Heart left ventricle (tissue), 16 donors: ENCODE results near the gene KLF15. TPM values are rescaled to one million over a fixed set of nuclear protein-coding genes. Genes with fewer than 3 reads are reported as not detected.

Experiments used
- ATAC-seq, 4 donors: fragments of 200-7000 bp; cut with Tn5 transposase; one replicate each; pipeline ENCODE4 v1.9.1; 2020 to 2022; ENCODE audit warnings: moderate library complexity in 4 of 4, mild to moderate bottlenecking in 3 of 4, moderate number of reproducible peaks in 1 of 4
- DNase-seq, 5 donors: peaks; one replicate each; pipeline ENCODE4 v3.0.0-alpha.2; 2020
- H3K27ac ChIP-seq, 12 donors: fragments of 200-600 bp; sonication (generic) in 4 of 12; one replicate each; pipeline versions ENCODE4 v1.5.0 to v1.8.0; 2016 to 2022; ENCODE audit warnings: mild to moderate bottlenecking in 2 of 12
- H3K27me3 ChIP-seq, 9 donors: fragments of 200-600 bp; sonication (generic) in 2 of 9; one replicate each; pipeline versions ENCODE4 v1.5.1 to v1.8.0; 2016 to 2022; ENCODE audit warnings: mild to moderate bottlenecking in 3 of 9
- H3K36me3 ChIP-seq, 9 donors: fragments of 200-600 bp; sonication (generic) in 2 of 9; one replicate each; pipeline versions ENCODE4 v1.5.0 to v1.8.0; 2018 to 2022; ENCODE audit warnings: mild to moderate bottlenecking in 2 of 9
- H3K4me1 ChIP-seq, 12 donors: fragments of 200-600 bp; sonication (generic) in 4 of 12; one replicate each; pipeline versions ENCODE4 v1.5.0 to v1.8.0; 2016 to 2022; ENCODE audit warnings: mild to moderate bottlenecking in 3 of 12
- H3K4me3 ChIP-seq, 12 donors: fragments of 200-600 bp; sonication (generic) in 4 of 12; one replicate each; pipeline versions ENCODE4 v1.5.0 to v1.8.0; 2017 to 2022; ENCODE audit warnings: mild to moderate bottlenecking in 9 of 12, moderate library complexity in 4 of 12
- H3K9me3 ChIP-seq, 12 donors: fragments of 200-600 bp; sonication (generic) in 4 of 12; one replicate each; pipeline versions ENCODE4 v1.5.0 to v1.8.0; 2016 to 2022; ENCODE audit warnings: mild to moderate bottlenecking in 1 of 12
- CTCF ChIP-seq, 12 donors: fragments of 200-600 bp; sonication (generic) in 4 of 12; IDR thresholded peaks; one replicate each; pipeline versions ENCODE4 v1.5.0 to v1.8.0; 2018 to 2022; ENCODE audit warnings: antibody characterized with exemption in 12 of 12, mild to moderate bottlenecking in 5 of 12
- POLR2A ChIP-seq, 2 donors: fragments of 450-650 bp; IDR thresholded peaks; one replicate each; pipeline ENCODE4 v1.6.1; 2017; ENCODE audit warnings: antibody characterized with exemption in 2 of 2, mild to moderate bottlenecking in 2 of 2, moderate library complexity in 2 of 2
- WGBS, 4 donors: extraction: QIAGEN DNeasy Blood & Tissue Kit in 2 of 4; methylation state at CpG; one replicate each; pipeline versions ENCODE4 v1.1.5 to v1.1.7; 2013 to 2018; 5-methylcytosine and 5-hydroxymethylcytosine counted together
- intact Hi-C, 10 donors: fragments of 100-400 bp; cut with DNase I; formaldehyde crosslinking; loops; one replicate each; pipeline versions ENCODE4 v1.11.1 to v1.14.2; 2022
- polyA plus RNA-seq, 2 donors: library from polyadenylated mRNA; stranded (reverse); fragments of 200-250 nt; gene quantifications; one replicate each; pipeline ENCODE4 v1.2.3, GENCODE V29; 2013
- total RNA-seq, 9 donors: library from RNA; depleted of rRNA in 2 of 9; stranded (reverse); fragments of >200 nt in 2 of 9; fragmentation: NEBNext Ultra II Directional in 3 of 9; extraction: Animal tissue kit (Norgen Biotek cat#: 25700) in 3 of 9; gene quantifications; one replicate each; pipeline versions ENCODE4 v1.1.0 to v1.2.4, GENCODE V29; 2016 to 2023
- donor health status: ischemic (EF 13 %, LVEDD 7.1; RV severe dilation, severe dysfunction).
- donor health status: healthy with polysubstance abuse.
- donor health status: DM: no; HTN: yes; CAD: no.
- donor health status: DM: no; HTN: no; CAD: no.
- donor health status: ischemic (EF 25% LVEDD 6.9; RV normal size, moderate dysfunction).
- donor health status: ischemic (EF 25% LVEDD 5.7; RV mildly dilated, moderate dysfunction).
- donor health status: healthy.
- donor health status: DM: yes; HTN: yes; CAD: no.
- donor health status: ischemic (EF 35%, LVEDD 5.7; RV mildly dilated, moderate dysfunction).
- donor health status: nonischemic (EF 11% LVEDD 7.7; RV severe dilation, severe dysfunction).
- donor health status: DM: yes; HTN: yes; CAD: no.
- donor health status: PGD.
- donor health status: ischemic (EF 29% LVEDD 5.4; RV normal size, mild dysfunction).
- donor health status: nonischemic (EF 23%, LVEDD 6.1; RV moderate dilation, normal function).

The KLF15 gene
- total and polyA plus RNA-seq, 11 donors = 10.5 to 85.8 (median 35.9) TPM

- ATAC-seq = no peak
- Histone ChIP-seq H3K27ac (no peak overlapping the region), H3K9me3 (peaks cover 0 to 7% (median 0%) of the 10 kb centered on the region in 12 donors), H3K36me3 (no peaks in the 10 kb centered on the region), H3K4me3 (no peak overlapping the region), H3K27me3 (no peaks in the 10 kb centered on the region), H3K4me1 (peaks cover 0 to 5% (median 0%) of the 10 kb centered on the region in 12 donors)
- no peak for DNase-seq
- WGBS, 4 donors = 80 to 92% (median 87%) methylated on average over 4 of the region's 4 CpGs
- intact Hi-C loops = no loop called here
- TF ChIP-seq POLR2A (IDR thresholded peaks at IDR 0.05) (no peak), CTCF (IDR thresholded peaks at IDR 0.05) (no peak)
These were observed 61.7 kb downstream of the KLF15 start for GRCh38 chr3:126295407-126295939.

GRCh38 chr3:126294211-126294808, 62.9 kb downstream of the KLF15 start:
- H3K27ac ChIP-seq = peak overlapping the region in 11 of 12 donors; percentile 35 to 77 (median 60)

GRCh38 chr3:126293370-126294082, 63.7 kb downstream of the KLF15 start:
- Histone ChIP-seq H3K9me3 (peaks cover 0 to 2% (median 0%) of the 10 kb centered on the region in 12 donors), H3K27me3 (peaks cover 0 to 8% (median 0%) of the 10 kb centered on the region in 9 donors), H3K27ac (peak overlapping the region in 11 of 12 donors; percentile 35 to 77 (median 60)), H3K4me3 (no peak overlapping the region), H3K36me3 (no peaks in the 10 kb centered on the region), H3K4me1 (peaks cover 0 to 5% (median 0%) of the 10 kb centered on the region in 12 donors)
- intact Hi-C loops = loop anchor here in 1 of 10 donors (5.0 kb wide), 1 partner anchor 49 kb away; no protein-coding TSS in a partner anchor
- ATAC-seq (peak; percentile 39 to 92 (median 86)), DNase-seq (peak in 3 of 5 donors; percentile 65 to 74 (median 70))
- WGBS, 4 donors = 50 to 59% (median 51%) methylated on average over 17 of the region's 17 CpGs
- TF ChIP-seq CTCF (IDR thresholded peaks at IDR 0.05) = no peak
- TF ChIP-seq POLR2A (IDR thresholded peaks at IDR 0.05) = no peak

More at GRCh38 chr3:126294211-126294808, 62.9 kb downstream of the KLF15 start:
- no peak for TF ChIP-seq CTCF (IDR thresholded peaks at IDR 0.05)
- no peak for TF ChIP-seq POLR2A (IDR thresholded peaks at IDR 0.05)
- peaks cover 0 to 7% (median 0%) of the 10 kb centered on the region in 12 donors for H3K9me3 ChIP-seq
- intact Hi-C loops = loop anchor here in 1 of 10 donors (5.0 kb wide), 1 partner anchor 48 kb away; no protein-coding TSS in a partner anchor
- no peak for ATAC-seq
- peaks cover 0 to 5% (median 0%) of the 10 kb centered on the region in 12 donors for H3K4me1 ChIP-seq
- no peak overlapping the region for H3K4me3 ChIP-seq
- WGBS, 4 donors = 78 to 86% (median 80%) methylated on average over 10 of the region's 10 CpGs
- no peak for DNase-seq
- H3K36me3 ChIP-seq = no peaks in the 10 kb centered on the region
- peaks cover 0 to 7% (median 0%) of the 10 kb centered on the region in 9 donors for H3K27me3 ChIP-seq

Other genes with a start within 250 kb of the KLF15 start
- gene ALDH1L1, start 176.8 kb downstream of the KLF15 start, total RNA-seq = 10 to 100 TPM; 26.9 to 74.1 (median 29.4) TPM
- gene ALDH1L1, start 176.8 kb downstream of the KLF15 start, polyA plus RNA-seq = 10 to 100 TPM; 13.4 to 27.2 TPM
- not detected for gene CFAP100, start 37.5 kb upstream of the KLF15 start, total RNA-seq
- not detected for gene CFAP100, start 37.5 kb upstream of the KLF15 start, polyA plus RNA-seq
- gene ZXDC, start 118.5 kb upstream of the KLF15 start, total RNA-seq = 10 to 100 TPM; 15.4 to 40.3 (median 20.2) TPM
- 10 to 100 TPM in 1 of 2 donors, 1 to 10 TPM in 1; 8.7 to 10.9 TPM for gene ZXDC, start 118.5 kb upstream of the KLF15 start, polyA plus RNA-seq
- gene UROC1, start 160.4 kb upstream of the KLF15 start, total RNA-seq = not detected
- not detected for gene UROC1, start 160.4 kb upstream of the KLF15 start, polyA plus RNA-seq
- 1 to 10 TPM in 1 of 9 donors, under 1 TPM in 7, not detected in 1; 0.30 to 2.3 (median 0.48) TPM for gene CHST13, start 166.7 kb upstream of the KLF15 start, total RNA-seq
- gene CHST13, start 166.7 kb upstream of the KLF15 start, polyA plus RNA-seq = under 1 TPM; 0.07 to 0.15 TPM
- gene C3orf22, start 201.5 kb upstream of the KLF15 start, total RNA-seq = not detected
- gene C3orf22, start 201.5 kb upstream of the KLF15 start, polyA plus RNA-seq = not detected